ENCODE measurements around the gene BCAP29.

BCAP29 gene

DNA sequence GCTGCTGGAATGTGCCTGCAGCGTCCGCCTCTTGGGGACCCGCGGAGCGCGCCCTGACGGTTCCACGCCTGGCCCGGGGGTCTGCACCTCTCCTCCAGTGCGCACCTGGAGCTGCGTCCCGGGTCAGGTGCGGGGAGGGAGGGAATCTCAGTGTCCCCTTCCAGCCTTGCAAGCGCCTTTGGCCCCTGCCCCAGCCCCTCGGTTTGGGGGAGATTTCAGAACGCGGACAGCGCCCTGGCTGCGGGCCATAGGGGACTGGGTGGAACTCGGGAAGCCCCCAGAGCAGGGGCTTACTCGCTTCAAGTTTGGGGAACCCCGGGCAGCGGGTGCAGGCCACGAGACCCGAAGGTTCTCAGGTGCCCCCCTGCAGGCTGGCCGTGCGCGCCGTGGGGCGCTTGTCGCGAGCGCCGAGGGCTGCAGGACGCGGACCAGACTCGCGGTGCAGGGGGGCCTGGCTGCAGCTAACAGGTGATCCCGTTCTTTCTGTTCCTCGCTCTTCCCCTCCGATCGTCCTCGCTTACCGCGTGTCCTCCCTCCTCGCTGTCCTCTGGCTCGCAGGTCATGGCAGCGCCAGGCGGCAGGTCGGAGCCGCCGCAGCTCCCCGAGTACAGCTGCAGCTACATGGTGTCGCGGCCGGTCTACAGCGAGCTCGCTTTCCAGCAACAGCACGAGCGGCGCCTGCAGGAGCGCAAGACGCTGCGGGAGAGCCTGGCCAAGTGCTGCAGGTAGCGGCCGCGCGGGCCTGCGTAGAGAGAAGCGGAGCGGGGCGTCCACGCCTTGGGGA lies 81.2 kb downstream of the BCAP29 start:
- no peak overlapping the region for H2AFZ ChIP-seq (ENCODE audit: low read depth)
- H4K20me1 ChIP-seq (ENCODE audit: insufficient read depth) = no peaks in the 10 kb centered on the region
- H3K9ac ChIP-seq = no peak overlapping the region
- H3K79me2 ChIP-seq (ENCODE audit: insufficient read depth, low read depth) = no peaks in the 10 kb centered on the region
- no peaks in the 10 kb centered on the region for H3K4me1 ChIP-seq (ENCODE audit: low read depth, poor library complexity, severe bottlenecking)
- no peak overlapping the region for H3K4me3 ChIP-seq (IDR thresholded peaks at IDR 0.05; ENCODE audit: insufficient read depth, low read depth, low read length)
- H3K36me3 ChIP-seq (ENCODE audit: insufficient read depth) = no peaks in the 10 kb centered on the region
- H3K27me3 ChIP-seq (ENCODE audit: insufficient read depth, low read depth) = no peaks in the 10 kb centered on the region
- H3K4me2 ChIP-seq = no peak overlapping the region
- no peak for TF ChIP-seq CTCF (conservative IDR thresholded peaks at IDR 0.05; ENCODE audit: low read depth, low read length)
- H3K27ac ChIP-seq = no peak overlapping the region

DNA sequence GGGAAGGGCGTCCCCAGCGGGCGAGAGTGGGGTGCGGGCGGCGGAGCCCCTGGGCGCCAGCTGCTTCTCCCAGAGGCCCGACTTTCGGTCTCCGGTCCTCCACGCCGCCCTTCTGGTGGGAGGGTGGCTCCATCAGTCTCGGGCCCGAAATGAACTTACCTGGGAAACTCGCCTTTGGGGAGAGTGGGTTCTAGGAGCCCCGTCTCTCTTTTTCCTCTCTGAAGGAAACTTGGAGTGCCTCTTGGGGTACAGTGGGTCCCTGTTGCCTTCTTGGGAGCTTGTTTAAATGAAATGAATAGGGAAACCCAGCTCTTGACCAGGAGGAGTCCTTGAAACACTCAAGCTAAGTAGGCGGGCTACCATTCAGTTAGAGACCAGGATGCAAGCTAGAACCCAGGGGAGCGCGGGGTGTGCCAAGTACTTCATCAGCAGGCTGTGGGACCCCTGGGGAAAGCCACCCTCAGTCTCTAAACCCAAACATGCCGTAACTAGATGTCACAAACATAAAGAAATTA lies 81.9 kb downstream of the BCAP29 start:
- H3K4me1 ChIP-seq (ENCODE audit: low read depth, poor library complexity, severe bottlenecking) = no peaks in the 10 kb centered on the region
- no peak for TF ChIP-seq CTCF (conservative IDR thresholded peaks at IDR 0.05; ENCODE audit: low read depth, low read length)
- no peak overlapping the region for H3K4me2 ChIP-seq
- no peaks in the 10 kb centered on the region for H3K36me3 ChIP-seq (ENCODE audit: insufficient read depth)
- no peak overlapping the region for H3K9ac ChIP-seq
- H3K79me2 ChIP-seq (ENCODE audit: insufficient read depth, low read depth) = no peaks in the 10 kb centered on the region
- H3K27ac ChIP-seq = no peak overlapping the region
- no peak overlapping the region for H2AFZ ChIP-seq (ENCODE audit: low read depth)
- H3K4me3 ChIP-seq (IDR thresholded peaks at IDR 0.05; ENCODE audit: insufficient read depth, low read depth, low read length) = no peak overlapping the region
- H4K20me1 ChIP-seq (ENCODE audit: insufficient read depth) = no peaks in the 10 kb centered on the region
- H3K27me3 ChIP-seq (ENCODE audit: insufficient read depth, low read depth) = no peaks in the 10 kb centered on the region

GRCh38 chr7:107663196-107663595 lies 83.2 kb downstream of the BCAP29 start:
- H3K9ac ChIP-seq = no peak overlapping the region
- no peaks in the 10 kb centered on the region for H3K36me3 ChIP-seq (ENCODE audit: insufficient read depth)
- no peak overlapping the region for H3K4me3 ChIP-seq (IDR thresholded peaks at IDR 0.05; ENCODE audit: insufficient read depth, low read depth, low read length)
- H3K4me1 ChIP-seq (ENCODE audit: low read depth, poor library complexity, severe bottlenecking) = no peaks in the 10 kb centered on the region
- no peak overlapping the region for H2AFZ ChIP-seq (ENCODE audit: low read depth)
- H3K79me2 ChIP-seq (ENCODE audit: insufficient read depth, low read depth) = no peaks in the 10 kb centered on the region
- TF ChIP-seq CTCF (conservative IDR thresholded peaks at IDR 0.05; ENCODE audit: low read depth, low read length) = no peak
- no peak overlapping the region for H3K4me2 ChIP-seq
- H3K27ac ChIP-seq = no peak overlapping the region
- H3K27me3 ChIP-seq (ENCODE audit: insufficient read depth, low read depth) = no peaks in the 10 kb centered on the region
- no peaks in the 10 kb centered on the region for H4K20me1 ChIP-seq (ENCODE audit: insufficient read depth)

- Histone ChIP-seq H3K9ac (no peak overlapping the region), H4K20me1 (ENCODE audit: insufficient read depth) (no peaks in the 10 kb centered on the region), H3K27me3 (ENCODE audit: insufficient read depth, low read depth) (no peaks in the 10 kb centered on the region), H3K4me2 (no peak overlapping the region), H3K36me3 (ENCODE audit: insufficient read depth) (no peaks in the 10 kb centered on the region), H3K4me1 (ENCODE audit: low read depth, poor library complexity, severe bottlenecking) (no peaks in the 10 kb centered on the region), H3K79me2 (ENCODE audit: insufficient read depth, low read depth) (no peaks in the 10 kb centered on the region), H3K27ac (no peak overlapping the region), H3K4me3 (IDR thresholded peaks at IDR 0.05; ENCODE audit: insufficient read depth, low read depth, low read length) (no peak overlapping the region), H2AFZ (ENCODE audit: low read depth) (no peak overlapping the region)
- TF ChIP-seq CTCF (conservative IDR thresholded peaks at IDR 0.05; ENCODE audit: low read depth, low read length) = no peak
Observed at GRCh38 chr7:107666790-107667189, 86.7 kb downstream of the BCAP29 start.
